HG03025 (cell line): Measurements from ENCODE around the gene COQ6.
"Not testable (repeated sequence)": the region's sequence is repeated elsewhere in the genome, so short reads cannot be mapped to it uniquely, and the experiment has no call there.

ENCODE experiments used
- ATAC-seq: cut with Tn5 transposase; IDR thresholded peaks from one replicate; pipeline ENCODE4 v1.9.1; 2021; ENCODE audit warnings: mild to moderate bottlenecking, moderate library complexity; ENCODE audit not compliant: unreplicated experiment, low FRiP score

Gene COQ6

GRCh38 chr14:73976125-73976524 lies 26.0 kb downstream of the COQ6 start:
- no peak for ATAC-seq

- no peak for ATAC-seq
Measured at GRCh38 chr14:73977896-73978295, 27.8 kb downstream of the COQ6 start.

- ATAC-seq: no peak
Measured at GRCh38 chr14:73988065-73988464, 38.0 kb downstream of the COQ6 start.

GRCh38 chr14:73988656-73989055 lies 38.6 kb downstream of the COQ6 start:
- not testable (repeated sequence) for ATAC-seq

GRCh38 chr14:73991092-73991491 lies 41.0 kb downstream of the COQ6 start:
- no peak for ATAC-seq

- not testable (repeated sequence) for ATAC-seq
Measured at GRCh38 chr14:73994926-73995325, 44.8 kb downstream of the COQ6 start.

GRCh38 chr14:73995977-73996378 lies 45.9 kb downstream of the COQ6 start:
- no peak for ATAC-seq

- ATAC-seq: no peak
Measured at GRCh38 chr14:73996731-73997107, 46.6 kb downstream of the COQ6 start.

GRCh38 chr14:73997108-73997943 lies 47.2 kb downstream of the COQ6 start:
- ATAC-seq: no peak

- ATAC-seq: no peak
Measured at GRCh38 chr14:73997944-73998447, 47.9 kb downstream of the COQ6 start.

- ATAC-seq: no peak
Measured at GRCh38 chr14:73998726-73999125, 48.6 kb downstream of the COQ6 start.

GRCh38 chr14:74005664-74006063 lies 55.6 kb downstream of the COQ6 start:
- ATAC-seq: not testable (repeated sequence)

GRCh38 chr14:74008843-74009499 lies 58.9 kb downstream of the COQ6 start:
- ATAC-seq: no peak
